Activated CD4-positive, alpha-beta T cell treated with anti-CD3 and anti-CD28 coated beads for 36 hours (primary cell): ENCODE results near the gene AMN1. TPM values are rescaled to one million over a fixed set of nuclear protein-coding genes. Genes with fewer than 3 reads are reported as not detected.
"Not testable (repeated sequence)": the region's sequence is repeated elsewhere in the genome, so short reads cannot be mapped to it uniquely, and the experiment has no call there.

Experiments used
- ATAC-seq: fragments of 200-7000 bp; cut with Tn5 transposase; one replicate; pipeline ENCODE4 v1.10.0; 2021; ENCODE audit warnings: mild to moderate bottlenecking, moderate library complexity
- CTCF ChIA-PET: fragments of 350-600 bp; sonication (Branson Sonifier 250); formaldehyde crosslinking; loops from one replicate; lab custom pipeline; 2021; ENCODE audit warnings: antibody characterized with exemption; lab: Charles Lee
- POLR2A ChIA-PET: fragments of 350-600 bp; sonication (Branson Sonifier 250); formaldehyde crosslinking; loops from one replicate; lab custom pipeline; 2021; ENCODE audit warnings: antibody characterized with exemption, inconsistent platforms; lab: Charles Lee
- DNase-seq: peaks from one replicate; pipeline ENCODE4 v3.0.0-alpha.2; 2020
- H3K27ac Mint-ChIP-seq: one replicate; pipeline ENCODE4 v1.8.0; 2021; ENCODE audit warnings: mixed read lengths
- H3K27me3 Mint-ChIP-seq: one replicate; pipeline ENCODE4 v1.8.0; 2021; ENCODE audit warnings: mixed read lengths
- H3K36me3 Mint-ChIP-seq: one replicate; pipeline ENCODE4 v1.8.0; 2021; ENCODE audit warnings: low read depth, mixed read lengths
- H3K4me1 Mint-ChIP-seq: one replicate; pipeline ENCODE4 v1.8.0; 2021; ENCODE audit warnings: mixed read lengths
- H3K4me3 Mint-ChIP-seq: one replicate; pipeline ENCODE4 v1.8.0; 2021; ENCODE audit warnings: mild to moderate bottlenecking, moderate library complexity, mixed read lengths
- H3K9me3 Mint-ChIP-seq: one replicate; pipeline ENCODE4 v1.8.0; 2021; ENCODE audit warnings: low read depth, mixed read lengths
- intact Hi-C, 2 experiments: fragments of 100-400 bp; cut with DNase I in 1 of 2; cut with micrococcal nuclease in 1 of 2; formaldehyde crosslinking; loops; one replicate each; pipeline versions ENCODE4 v1.14.2 to v1.15.1; 2022 to 2024; cut with DNase I, micrococcal nuclease
- total RNA-seq, 2 experiments: library from RNA; stranded (reverse); gene quantifications; one replicate each; pipeline ENCODE4 v1.2.3, GENCODE V29; 2021

Gene AMN1
- total RNA-seq, 2 experiments from 2014 or later: 5.1 to 5.8 TPM

GRCh38 chr12:31751085-31751484, 22.3 kb upstream of the AMN1 start:
- Mint-ChIP-seq H3K36me3 (no peaks in the 10 kb centered on the region), H3K4me3 (no peak overlapping the region), H3K9me3 (no peaks in the 10 kb centered on the region), H3K4me1 (peaks cover 38% of the 10 kb centered on the region), H3K27me3 (no peaks in the 10 kb centered on the region), H3K27ac (no peak overlapping the region)
- intact Hi-C loops: no loop called here
- CTCF ChIA-PET: interaction anchor here (0.7 kb wide), 1 partner anchor 17 kb away, joined by 3 read pairs; no protein-coding TSS in a partner anchor
- DNase-seq: no peak
- no peak for ATAC-seq
- POLR2A ChIA-PET: no interaction called here

- intact Hi-C loops: no loop called here
- Mint-ChIP-seq H3K36me3 (no peaks in the 10 kb centered on the region), H3K27me3 (no peaks in the 10 kb centered on the region), H3K9me3 (no peaks in the 10 kb centered on the region), H3K4me3 (no peak overlapping the region), H3K27ac (no peak overlapping the region), H3K4me1 (peaks cover 42% of the 10 kb centered on the region)
- DNase-seq (no peak), ATAC-seq (no peak)
- POLR2A ChIA-PET: no interaction called here
- CTCF ChIA-PET: interaction anchor here (0.7 kb wide), 1 partner anchor 17 kb away, joined by 3 read pairs; no protein-coding TSS in a partner anchor
Measured at GRCh38 chr12:31750747-31751039, 21.9 kb upstream of the AMN1 start.

DNA sequence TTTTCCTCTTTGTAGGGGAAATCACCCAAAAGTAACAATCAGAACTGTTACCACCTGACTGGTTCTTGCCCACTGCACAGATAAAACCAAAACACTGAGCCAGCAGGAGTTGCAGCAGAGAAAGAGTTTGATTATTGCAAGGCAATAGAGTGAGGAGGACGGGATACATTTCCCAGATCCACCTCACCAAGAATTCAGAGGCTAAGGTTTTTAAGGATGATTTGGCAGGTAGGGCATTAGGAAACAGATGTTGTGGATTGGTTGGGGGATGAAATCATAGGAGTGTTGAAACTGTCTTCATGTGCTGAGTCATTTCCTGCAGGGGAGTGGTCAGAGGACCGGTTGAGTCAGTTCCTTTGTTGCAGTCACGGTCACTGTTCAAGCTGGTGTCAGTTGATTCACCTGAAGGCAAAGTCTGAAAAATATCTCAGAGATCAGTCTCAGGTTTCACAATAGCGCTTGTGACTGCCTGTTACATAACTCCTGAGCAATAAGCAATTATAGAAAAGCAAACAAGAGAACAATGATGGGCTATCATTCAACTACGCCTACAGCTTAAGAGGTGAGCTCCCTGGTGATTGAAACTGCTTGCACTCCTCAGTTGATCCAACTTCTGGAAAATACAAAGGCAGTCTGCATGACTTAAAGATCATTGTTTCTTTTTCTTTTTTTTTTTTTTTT, 20.3 kb upstream of the AMN1 start:
- ChIA-PET CTCF (interaction anchor here (0.6 to 1.2 kb wide), 3 partner anchors 12 to 137 kb away, joined by 3 to 4 read pairs (median 3); no protein-coding TSS in a partner anchor), POLR2A (interaction anchor here (1.2 to 1.3 kb wide), 2 partner anchors 17 to 20 kb away, joined by 4 to 7 read pairs; partner anchors contain the start of gene AMN1)
- H3K4me1 Mint-ChIP-seq: peaks cover 55% of the 10 kb centered on the region
- intact Hi-C loops: loop anchor here (1.0 to 10.0 kb wide), 14 partner anchors 13 to 1006 kb away; partner anchors contain the start of genes AMN1 (in 1 of the 2), RESF1 (in 1 of the 2) and YARS2 (in 1 of the 2)
- DNase-seq (peak; percentile 81), ATAC-seq (peak; percentile 92)
- H3K36me3 Mint-ChIP-seq: no peaks in the 10 kb centered on the region
- no peaks in the 10 kb centered on the region for H3K27me3 Mint-ChIP-seq
- H3K4me3 Mint-ChIP-seq: peak overlapping the region; percentile 9
- H3K27ac Mint-ChIP-seq: peak overlapping the region; percentile 28
- no peaks in the 10 kb centered on the region for H3K9me3 Mint-ChIP-seq

DNA sequence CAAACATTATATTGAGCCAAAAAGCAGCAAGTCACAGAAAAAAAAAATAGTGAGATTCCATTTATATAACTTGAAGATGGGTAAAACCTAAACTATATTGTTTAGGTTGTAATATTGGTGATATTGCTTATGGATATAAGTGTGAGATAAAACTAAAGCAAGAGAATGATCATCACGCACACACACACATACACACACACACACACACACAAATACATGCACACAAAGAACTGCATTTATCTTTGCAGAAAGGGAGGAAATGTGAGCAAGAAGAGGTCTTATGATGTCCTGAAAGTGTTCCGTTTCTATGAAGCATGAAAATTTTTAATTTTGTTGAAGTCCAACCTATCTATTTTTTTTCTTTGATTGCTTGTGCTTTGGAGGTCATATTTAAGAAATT, 16.4 kb upstream of the AMN1 start:
- ChIA-PET CTCF (no interaction called here), POLR2A (no interaction called here)
- H3K4me3 Mint-ChIP-seq: no peak overlapping the region
- intact Hi-C loops: loop anchor here (5.0 to 10.0 kb wide), 6 partner anchors 52 to 1010 kb away; partner anchors contain the start of genes RESF1 (in 1 of the 2) and YARS2 (in 1 of the 2)
- H3K9me3 Mint-ChIP-seq: no peaks in the 10 kb centered on the region
- ATAC-seq: no peak
- H3K4me1 Mint-ChIP-seq: peaks cover 72% of the 10 kb centered on the region
- DNase-seq: no peak
- H3K27ac Mint-ChIP-seq: no peak overlapping the region
- no peaks in the 10 kb centered on the region for H3K36me3 Mint-ChIP-seq
- H3K27me3 Mint-ChIP-seq: no peaks in the 10 kb centered on the region

DNA sequence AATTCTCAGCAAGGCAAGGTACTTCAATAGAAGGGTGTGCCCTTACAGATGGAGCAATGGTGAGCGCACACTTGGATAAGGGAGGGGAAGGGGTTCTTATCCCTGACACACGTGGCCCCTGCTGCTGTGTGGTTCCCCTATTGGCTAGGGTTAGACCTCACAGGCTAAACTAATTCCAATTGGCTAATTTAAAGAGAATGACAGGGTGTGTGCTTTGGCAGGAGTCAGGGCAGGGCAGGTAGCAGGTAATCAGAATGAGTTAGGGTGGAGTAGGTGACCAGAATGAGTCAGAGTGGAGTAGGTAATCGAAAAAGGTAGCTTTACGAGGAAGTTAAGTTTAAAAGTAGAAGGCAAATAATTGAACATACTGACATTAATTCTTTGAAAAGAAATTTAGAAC, 15.5 kb upstream of the AMN1 start:
- H3K36me3 Mint-ChIP-seq, POLR2A ChIA-PET, H3K27ac Mint-ChIP-seq, CTCF ChIA-PET, H3K27me3 Mint-ChIP-seq, H3K9me3 Mint-ChIP-seq, H3K4me3 Mint-ChIP-seq, ATAC-seq, DNase-seq: not testable (repeated sequence)
- intact Hi-C loops: loop anchor here in 1 of 2 experiments (10.0 kb wide), 2 partner anchors 840 to 1010 kb away; partner anchors contain the start of gene YARS2
- H3K4me1 Mint-ChIP-seq: peaks cover 67% of the 10 kb centered on the region

DNA sequence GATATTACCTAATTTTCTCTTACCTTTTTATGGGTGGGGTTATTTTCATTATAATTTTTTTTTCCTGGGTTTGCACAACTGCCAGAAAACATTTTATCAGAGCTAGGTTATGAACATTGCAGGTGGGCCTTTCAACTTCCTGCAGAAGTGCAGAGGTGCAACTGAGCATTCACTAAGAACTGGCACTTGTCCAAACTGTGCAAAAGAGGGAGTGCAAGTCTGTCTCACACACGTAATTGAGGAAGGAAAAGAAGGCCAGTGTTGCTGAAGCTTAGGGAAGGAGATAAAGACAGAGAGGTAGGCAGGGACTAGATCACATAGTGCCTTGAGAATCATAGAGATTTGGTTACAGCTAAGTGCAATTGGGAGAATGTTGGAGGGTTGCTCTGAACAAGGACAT, 14.1 kb upstream of the AMN1 start:
- no peaks in the 10 kb centered on the region for H3K36me3 Mint-ChIP-seq
- peaks cover 63% of the 10 kb centered on the region for H3K4me1 Mint-ChIP-seq
- ATAC-seq: no peak
- H3K27ac Mint-ChIP-seq: no peak overlapping the region
- POLR2A ChIA-PET: no interaction called here
- H3K27me3 Mint-ChIP-seq: no peaks in the 10 kb centered on the region
- CTCF ChIA-PET: interaction anchor here (1.0 to 1.2 kb wide), 2 partner anchors 9 to 13 kb away, joined by 3 to 4 read pairs; no protein-coding TSS in a partner anchor
- no peaks in the 10 kb centered on the region for H3K9me3 Mint-ChIP-seq
- DNase-seq: no peak
- intact Hi-C loops: loop anchor here in 1 of 2 experiments (10.0 kb wide), 2 partner anchors 842 to 1012 kb away; partner anchors contain the start of gene YARS2
- no peak overlapping the region for H3K4me3 Mint-ChIP-seq

GRCh38 chr12:31740628-31741027, 11.8 kb upstream of the AMN1 start:
- ChIA-PET CTCF (no interaction called here), POLR2A (no interaction called here)
- H3K27ac Mint-ChIP-seq: peak overlapping the region; percentile 25
- H3K27me3 Mint-ChIP-seq: no peaks in the 10 kb centered on the region
- DNase-seq: no peak
- no peak overlapping the region for H3K4me3 Mint-ChIP-seq
- H3K9me3 Mint-ChIP-seq: no peaks in the 10 kb centered on the region
- intact Hi-C loops: loop anchor here in 1 of 2 experiments (10.0 kb wide), 2 partner anchors 844 to 1014 kb away; partner anchors contain the start of gene YARS2
- H3K4me1 Mint-ChIP-seq: peaks cover 64% of the 10 kb centered on the region
- no peaks in the 10 kb centered on the region for H3K36me3 Mint-ChIP-seq
- ATAC-seq: no peak

DNA sequence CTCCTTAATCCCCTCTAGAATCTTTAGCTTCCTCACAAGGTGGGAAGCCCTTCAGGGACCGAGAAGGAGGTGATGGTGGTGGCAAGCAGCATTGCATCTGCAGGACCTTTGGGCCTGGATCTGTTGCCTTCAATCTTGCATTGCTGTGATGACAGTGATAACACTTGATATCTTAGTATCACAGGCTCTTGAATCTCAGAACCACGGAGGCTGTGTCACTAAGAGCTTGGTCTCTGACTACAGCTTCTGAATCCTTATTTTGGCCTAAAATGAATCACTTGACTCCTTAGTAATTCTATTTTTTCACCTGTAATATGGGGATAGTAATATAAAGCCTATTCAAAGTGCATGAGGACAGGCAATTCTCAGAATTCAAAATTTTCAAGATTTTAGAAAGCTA, 8.9 kb upstream of the AMN1 start:
- intact Hi-C loops: no loop called here
- no peaks in the 10 kb centered on the region for H3K36me3 Mint-ChIP-seq
- ATAC-seq (peak; percentile 53), DNase-seq (peak; percentile 41)
- no peak overlapping the region for H3K4me3 Mint-ChIP-seq
- H3K4me1 Mint-ChIP-seq: peaks cover 65% of the 10 kb centered on the region
- ChIA-PET CTCF (interaction anchor here (0.6 to 1.6 kb wide), 5 partner anchors 9 to 318 kb away, joined by 3 to 8 read pairs (median 4); partner anchors contain the start of gene AMN1), POLR2A (interaction anchor here (0.5 to 1.9 kb wide), 7 partner anchors 9 to 230 kb away, joined by 3 to 7 read pairs (median 3); no protein-coding TSS in a partner anchor)
- H3K27ac Mint-ChIP-seq: peak overlapping the region; percentile 58
- H3K9me3 Mint-ChIP-seq: no peaks in the 10 kb centered on the region
- no peaks in the 10 kb centered on the region for H3K27me3 Mint-ChIP-seq

- Mint-ChIP-seq H3K27ac (peak overlapping the region; percentile 58), H3K27me3 (no peaks in the 10 kb centered on the region), H3K4me3 (no peak overlapping the region), H3K4me1 (peaks cover 64% of the 10 kb centered on the region), H3K9me3 (no peaks in the 10 kb centered on the region), H3K36me3 (no peaks in the 10 kb centered on the region)
- intact Hi-C loops: no loop called here
- no peak for ATAC-seq
- POLR2A ChIA-PET: interaction anchor here (0.6 to 1.9 kb wide), 6 partner anchors 9 to 224 kb away, joined by 3 to 7 read pairs (median 4); no protein-coding TSS in a partner anchor
- CTCF ChIA-PET: interaction anchor here (0.7 to 1.6 kb wide), 5 partner anchors 9 to 319 kb away, joined by 3 to 8 read pairs (median 4); partner anchors contain the start of gene AMN1
- peak; percentile 35 for DNase-seq
Measured at GRCh38 chr12:31737345-31737744, 8.5 kb upstream of the AMN1 start.

DNA sequence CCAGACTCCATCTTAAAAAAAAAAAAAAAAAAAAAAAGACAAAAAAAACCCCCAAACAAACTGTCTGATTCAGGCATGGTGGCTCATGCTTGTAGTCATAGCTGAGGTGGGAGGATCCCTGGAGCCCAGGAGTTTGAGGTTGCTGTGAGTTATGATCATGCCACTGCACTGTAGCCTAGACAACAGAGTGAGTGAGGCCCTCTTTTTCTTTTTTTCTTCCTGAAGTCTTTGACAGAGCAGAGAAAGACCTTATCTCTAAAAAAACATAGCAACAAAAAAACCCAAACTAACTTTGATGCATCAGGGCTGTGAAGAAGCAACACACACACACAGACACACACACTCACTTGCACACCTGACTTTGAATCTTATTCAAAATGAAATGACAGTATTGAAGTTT, 7.7 kb upstream of the AMN1 start:
- intact Hi-C loops: loop anchor here (1.0 kb wide), 4 partner anchors 10 to 160 kb away; partner anchors contain the start of gene ETFBKMT (in 1 of the 2)
- DNase-seq: peak; percentile 82
- H3K9me3 Mint-ChIP-seq: no peaks in the 10 kb centered on the region
- ChIA-PET POLR2A (interaction anchor here (0.7 to 1.1 kb wide), 3 partner anchors 139 to 158 kb away, joined by 3 to 5 read pairs (median 5); no protein-coding TSS in a partner anchor), CTCF (interaction anchor here (0.6 to 1.6 kb wide), 4 partner anchors 8 to 400 kb away, joined by 3 to 8 read pairs (median 4); partner anchors contain the start of gene AMN1)
- peak overlapping the region; percentile 83 for H3K27ac Mint-ChIP-seq
- H3K4me3 Mint-ChIP-seq: no peak overlapping the region
- H3K27me3 Mint-ChIP-seq: no peaks in the 10 kb centered on the region
- H3K4me1 Mint-ChIP-seq: peaks cover 60% of the 10 kb centered on the region
- ATAC-seq: peak; percentile 82
- no peaks in the 10 kb centered on the region for H3K36me3 Mint-ChIP-seq
